Fibroblast of skin of right biceps (primary cell): ENCODE results near the gene GGCT.
"Not testable (repeated sequence)": the region's sequence is repeated elsewhere in the genome, so short reads cannot be mapped to it uniquely, and the experiment has no call there.

Experiments used
- DNase-seq: peaks from one replicate; pipeline ENCODE4 v3.0.0-alpha.2; 2013

Gene GGCT

DNA sequence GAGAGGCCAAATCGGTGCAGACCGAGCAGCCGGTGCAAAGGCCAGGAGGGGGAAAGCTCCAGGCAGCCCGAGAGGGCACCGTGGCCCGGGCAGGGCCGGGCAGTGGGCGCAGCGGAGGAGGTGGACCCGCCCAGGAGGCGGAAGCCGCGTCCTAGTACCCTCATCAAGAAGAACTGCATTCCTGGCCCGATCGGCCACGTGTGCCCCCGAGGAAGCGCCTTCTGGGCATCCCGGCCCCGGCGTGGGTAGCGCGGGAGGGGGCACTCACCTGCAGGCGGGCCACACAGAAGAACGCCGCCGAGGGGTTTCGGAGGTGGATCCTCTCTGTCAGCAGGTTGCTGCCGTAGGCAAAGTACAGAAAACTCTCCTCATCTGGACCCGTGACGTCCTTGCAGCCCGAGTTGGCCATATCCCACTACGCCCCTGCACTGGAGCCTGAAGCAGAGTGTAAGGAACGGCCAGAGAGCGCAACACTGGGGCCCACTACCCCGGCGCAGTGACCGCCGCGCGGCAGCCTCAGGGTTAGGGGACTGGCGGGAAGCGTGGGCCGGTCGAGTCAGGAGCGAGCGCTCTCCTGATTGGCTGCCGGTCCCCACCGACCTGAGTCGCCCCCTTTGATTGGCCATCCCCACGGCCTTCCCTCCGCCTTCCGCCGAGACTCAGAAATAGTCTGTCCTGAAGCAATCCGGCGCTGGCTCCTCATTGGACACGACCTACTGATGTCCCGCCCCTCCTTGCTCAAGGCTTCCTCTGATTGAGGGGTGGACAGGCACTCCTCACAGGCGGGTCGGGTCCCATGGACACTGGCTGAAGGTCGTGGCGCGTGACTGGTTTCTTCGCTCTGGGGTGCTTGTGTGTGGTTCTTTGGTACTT is at the start of gene GGCT:
TSS of gene GGCT (minus strand) at position 529 of the 873 bp plus-strand sequence. CDS start at position 409, 120 bp downstream.
- DNase-seq, result peak; percentile 98

DNA sequence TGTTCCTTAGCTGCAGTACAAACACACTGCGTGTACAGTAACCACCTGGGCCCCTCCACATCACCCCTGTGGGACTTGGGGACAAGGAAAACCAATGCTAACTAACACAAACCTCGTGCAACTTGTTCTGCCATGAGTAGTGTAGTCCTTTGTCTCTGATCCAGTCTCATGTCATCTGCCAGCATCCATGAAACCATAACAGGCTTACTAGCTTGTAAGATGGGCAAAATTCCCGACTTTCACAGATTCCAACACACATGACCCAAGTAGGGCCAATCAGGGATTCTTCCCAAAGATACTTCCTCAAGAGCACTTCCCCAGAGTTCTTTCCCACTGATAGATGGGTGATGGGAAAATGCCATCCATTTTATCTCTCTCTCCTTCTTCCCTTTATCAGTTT is 48.9 kb upstream of the GGCT start:
- no peak for DNase-seq

DNA sequence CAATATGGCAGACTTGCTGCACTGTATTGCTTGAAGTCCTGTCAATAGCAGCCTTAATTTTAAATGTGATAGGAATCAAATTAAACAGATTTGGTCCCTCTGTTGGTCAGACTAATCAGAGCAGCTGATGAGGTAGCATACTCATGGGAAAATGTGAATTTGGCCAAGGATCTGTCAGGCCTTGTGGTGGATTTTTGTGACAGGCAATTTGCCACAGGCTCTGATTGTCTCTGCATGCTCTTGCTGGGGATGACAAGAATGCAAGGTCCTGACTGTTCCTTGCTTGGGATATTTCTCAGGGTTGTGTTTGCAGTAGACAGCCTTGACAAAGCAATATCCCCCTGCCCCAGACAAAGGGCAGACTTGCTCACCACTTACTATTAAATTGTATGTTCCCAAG is 48.5 kb upstream of the GGCT start:
- DNase-seq, result no peak

DNA sequence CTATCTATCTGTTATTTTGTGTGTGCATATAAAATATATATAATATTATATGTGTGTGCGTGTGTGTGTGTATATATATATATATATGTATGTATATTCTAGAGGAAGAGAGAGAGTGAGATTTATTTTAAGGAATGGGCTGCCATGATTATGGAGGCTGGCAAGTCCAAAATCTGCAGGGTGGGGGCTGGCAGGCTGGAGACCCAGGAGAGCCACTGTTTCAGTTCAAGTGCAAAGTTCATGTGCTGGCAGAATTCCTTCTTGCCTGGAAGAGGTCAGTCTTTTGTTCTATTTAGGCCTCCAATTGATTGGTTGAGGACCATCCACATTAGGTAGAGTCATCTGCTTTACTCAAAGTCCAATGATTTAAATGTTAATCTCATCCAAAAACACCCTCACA is 47.7 kb upstream of the GGCT start:
- DNase-seq, result no peak

- DNase-seq, result no peak
These were observed 45.4 kb upstream of the GGCT start for GRCh38 chr7:30549931-30550493.

DNA sequence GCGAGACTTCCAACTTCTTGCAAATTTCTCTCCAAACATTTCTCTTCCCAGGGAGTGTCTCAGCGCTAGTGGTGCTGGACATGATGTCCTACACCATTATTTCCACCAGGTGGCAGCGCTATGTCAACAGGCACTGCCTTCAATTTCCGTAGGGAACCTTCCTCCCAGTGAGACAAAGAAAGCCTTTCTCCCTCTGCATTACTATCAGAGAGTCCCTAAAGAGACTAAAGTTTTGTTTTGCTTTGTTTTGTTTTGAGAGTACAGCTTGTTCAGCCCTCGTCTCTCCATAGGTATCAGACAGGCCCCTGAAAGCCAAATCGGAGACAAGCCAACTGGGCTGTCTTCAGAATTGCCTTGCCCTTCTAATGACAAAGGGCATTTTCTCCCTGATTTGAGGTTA is 44.2 kb upstream of the GGCT start:
- DNase-seq, result peak; percentile 66

DNA sequence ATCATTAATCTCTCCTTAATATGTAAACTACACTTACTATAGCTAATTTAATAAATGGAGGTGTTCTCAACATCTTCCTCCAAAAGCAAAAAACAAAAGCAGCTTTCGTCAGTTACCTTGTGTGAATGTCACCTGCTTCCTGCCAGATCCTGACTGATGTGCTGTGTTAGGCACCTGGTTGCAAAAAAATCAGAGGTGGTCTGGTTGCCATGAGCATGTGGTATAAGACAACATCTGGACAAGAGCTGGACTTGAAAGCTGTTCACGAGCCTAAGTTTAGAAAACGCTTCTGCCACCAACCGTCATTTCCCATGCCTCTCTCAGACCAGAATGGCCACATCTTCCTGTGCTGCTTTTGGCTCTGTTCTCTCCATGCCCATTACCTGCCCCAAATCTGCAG is 42.0 kb upstream of the GGCT start:
- DNase-seq, result no peak

GRCh38 chr7:30545791-30546555 is 41.3 kb upstream of the GGCT start:
- DNase-seq, result peak; percentile 19

- DNase-seq, result peak; percentile 58
These were observed 39.3 kb upstream of the GGCT start for GRCh38 chr7:30543813-30544525.

GRCh38 chr7:30543115-30543514 is 38.5 kb upstream of the GGCT start:
- not testable (repeated sequence) for DNase-seq

- DNase-seq, result no peak
These were observed 29.3 kb upstream of the GGCT start for GRCh38 chr7:30533886-30534285.

- no peak for DNase-seq
These were observed 26.7 kb upstream of the GGCT start for GRCh38 chr7:30531286-30531685.

DNA sequence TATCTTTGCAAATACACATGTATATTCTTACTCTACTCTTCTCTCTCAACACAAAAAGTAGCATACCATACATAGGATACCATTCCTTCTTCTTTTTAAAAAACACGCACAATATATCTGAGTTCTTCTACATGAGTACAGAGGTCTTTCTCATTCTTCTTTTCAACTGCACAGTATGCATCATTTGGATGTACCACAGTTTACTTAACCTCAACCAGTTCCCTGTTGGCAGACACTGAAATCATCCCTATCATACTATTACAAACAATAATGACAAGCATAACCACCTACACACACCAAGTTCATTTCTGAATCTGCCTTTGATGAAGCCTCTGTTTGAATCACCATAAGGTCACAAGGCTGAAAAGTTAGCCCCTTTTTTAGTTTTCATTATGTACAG is 25.7 kb upstream of the GGCT start:
- no peak for DNase-seq

DNA sequence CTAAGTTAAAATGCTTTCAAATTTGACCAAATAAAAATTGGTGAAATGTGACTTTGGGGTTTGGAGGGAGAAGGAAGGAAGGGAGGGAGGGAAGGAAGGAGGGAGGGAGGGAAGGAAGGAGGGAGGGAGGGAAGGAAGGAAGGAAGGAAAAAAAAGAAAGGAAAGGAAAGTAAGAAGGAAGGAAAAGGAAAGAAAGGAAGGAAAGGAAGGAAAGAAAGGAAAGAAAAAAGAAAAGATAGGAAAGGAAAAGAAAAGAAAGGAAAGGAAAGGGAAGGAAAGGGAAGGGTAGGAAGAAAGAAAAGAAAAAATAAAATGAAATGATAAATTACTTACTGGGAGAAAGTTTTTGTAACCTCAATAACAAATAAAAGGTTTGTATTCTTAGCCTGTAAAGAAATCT is 24.1 kb upstream of the GGCT start:
- DNase-seq, result no peak

GRCh38 chr7:30527297-30527696 is 22.7 kb upstream of the GGCT start:
- not testable (repeated sequence) for DNase-seq

DNA sequence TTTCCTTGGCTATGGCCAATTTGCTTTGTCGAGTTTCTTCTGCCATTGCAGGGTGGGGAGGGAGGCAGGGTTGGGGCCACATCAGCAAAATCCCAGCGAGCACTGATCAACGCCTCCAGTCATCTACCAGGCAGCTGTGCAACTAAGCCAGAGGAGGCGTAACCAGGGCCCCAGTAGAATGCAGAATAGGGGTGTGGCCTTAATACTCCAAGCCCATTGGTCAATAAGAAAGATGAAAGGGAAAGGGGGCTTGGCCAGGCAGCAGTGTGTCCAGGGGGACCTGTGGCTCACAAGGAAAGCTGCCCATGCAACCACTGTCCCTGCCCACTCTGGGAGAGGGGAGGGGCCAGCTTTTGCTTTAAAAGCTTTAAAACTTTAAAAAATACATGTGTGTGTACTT is 21.5 kb upstream of the GGCT start:
- DNase-seq, result no peak

- DNase-seq, result no peak
These were observed 20.8 kb upstream of the GGCT start for GRCh38 chr7:30525429-30525828.

GRCh38 chr7:30524545-30524944 is 19.9 kb upstream of the GGCT start:
- DNase-seq, result no peak

DNA sequence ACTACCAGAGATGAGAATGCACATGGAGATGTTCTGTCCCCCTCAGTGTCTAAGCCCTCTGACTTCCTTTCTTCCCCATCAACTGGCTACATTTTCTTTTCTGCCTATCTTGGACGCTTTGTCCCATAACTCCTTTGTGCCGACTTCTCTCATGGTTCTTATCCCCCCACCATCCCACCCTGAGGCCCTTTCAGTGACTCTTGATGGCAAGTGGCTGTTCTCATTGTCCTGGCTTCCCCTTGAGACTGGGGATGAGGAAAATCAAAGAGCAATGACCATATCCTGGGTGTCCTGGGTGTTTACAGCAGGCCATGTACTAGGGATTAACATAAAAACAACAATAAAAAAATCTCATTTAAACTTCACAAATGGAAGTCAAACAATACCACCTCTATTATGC is 18.8 kb upstream of the GGCT start:
- DNase-seq, result no peak

DNA sequence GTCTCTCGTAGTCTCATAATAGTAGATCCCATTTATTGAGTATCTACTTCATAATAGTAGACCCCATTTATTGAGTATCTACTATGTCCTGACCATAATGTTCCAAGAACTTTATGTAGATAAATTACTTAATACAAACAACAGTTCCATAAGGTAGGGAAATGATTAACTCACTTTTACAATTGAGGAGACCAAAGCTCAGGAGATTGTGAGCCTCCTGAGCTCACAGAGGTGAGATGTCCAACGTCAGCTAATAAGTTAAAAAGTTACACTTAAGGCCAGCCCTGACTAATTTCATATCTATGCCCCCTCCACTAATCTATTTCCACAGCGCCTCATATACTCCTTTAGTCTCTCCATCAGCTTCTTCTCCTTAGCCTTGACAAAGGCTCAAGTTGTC is 17.5 kb upstream of the GGCT start:
- no peak for DNase-seq

DNA sequence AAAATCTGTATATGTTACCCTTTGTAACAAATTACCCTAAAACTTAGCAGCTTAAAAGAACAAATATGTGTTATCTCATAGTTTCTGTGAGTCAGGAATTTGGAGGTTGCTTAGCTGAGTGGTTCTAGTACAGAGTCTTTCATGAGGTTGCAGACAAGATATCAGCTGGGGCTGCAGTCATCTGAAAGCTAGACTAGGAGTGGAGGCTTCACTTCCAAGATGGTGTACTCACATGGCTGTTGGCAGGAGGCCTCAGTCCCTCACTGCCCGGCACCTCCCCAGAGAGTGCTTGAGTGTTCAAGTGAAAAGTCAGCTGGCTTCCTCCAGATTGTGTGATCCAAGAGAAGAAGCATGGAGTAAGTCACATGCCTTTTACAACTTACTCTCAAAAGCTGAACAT is 16.9 kb upstream of the GGCT start:
- DNase-seq, result peak; percentile 32

DNA sequence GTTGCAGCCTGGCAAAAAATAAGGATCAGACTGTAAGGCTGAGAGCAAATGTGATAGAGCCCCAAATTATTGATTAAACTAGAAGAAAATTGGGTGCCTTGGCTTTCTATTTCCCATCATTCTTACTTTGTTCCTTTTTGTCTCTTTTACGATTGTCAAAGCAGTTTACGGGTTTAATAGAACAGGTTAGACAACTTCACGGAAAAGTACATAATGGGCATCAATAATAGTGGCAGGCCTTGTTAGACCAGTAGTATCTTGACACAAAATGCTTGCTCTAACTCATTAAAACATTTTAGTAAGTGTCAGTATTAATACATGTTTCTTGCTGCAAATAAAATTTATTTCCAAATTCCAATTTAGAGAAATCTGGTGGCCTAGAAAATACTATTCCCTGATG is 14.5 kb upstream of the GGCT start:
- no peak for DNase-seq

- DNase-seq, result no peak
These were observed 11.1 kb upstream of the GGCT start for GRCh38 chr7:30515761-30516160.
